HepG2 (cell line): ENCODE results near the gene NFATC3. TPM values are rescaled to one million over a fixed set of nuclear protein-coding genes. Genes with fewer than 3 reads are reported as not detected.

Experiments
- CC2D1A ChIP-seq: sonication (generic); formaldehyde crosslinking; IDR thresholded peaks from 2 replicates; pipeline ENCODE4 v1.8.1; 2023; ENCODE audit warnings: mild to moderate bottlenecking, missing genetic modification reagents
- DMTF1 ChIP-seq: sonication (generic); formaldehyde crosslinking; IDR thresholded peaks from 2 replicates; pipeline ENCODE4 v1.4.0; 2020; ENCODE audit warnings: mild to moderate bottlenecking, missing genetic modification reagents
- FOXP4 ChIP-seq: sonication (generic); formaldehyde crosslinking; IDR thresholded peaks from 2 replicates; pipeline ENCODE4 v1.4.0; 2020; ENCODE audit warnings: missing genetic modification reagents
- GMEB2 ChIP-seq: IDR thresholded peaks from 2 replicates; pipeline ENCODE4 v1.6.1; 2016; ENCODE audit warnings: missing biosample characterization, missing genetic modification reagents, low read depth
- HNRNPL ChIP-seq: fragments of 200-400 bp; formaldehyde crosslinking; IDR thresholded peaks from 2 replicates; pipeline ENCODE4 v1.6.1; 2017; ENCODE audit warnings: mild to moderate bottlenecking, low read depth, low read length
- MED8 ChIP-seq: sonication (generic); formaldehyde crosslinking; IDR thresholded peaks from 2 replicates; pipeline ENCODE4 v1.8.1; 2023; ENCODE audit warnings: mild to moderate bottlenecking, missing genetic modification reagents; ENCODE audit not compliant: insufficient replicate concordance
- MIXL1 ChIP-seq: IDR thresholded peaks from 2 replicates; pipeline ENCODE4 v1.6.1; 2016
- NFRKB ChIP-seq: fragments of 450-650 bp; IDR thresholded peaks from 2 replicates; pipeline ENCODE4 v1.6.1; 2017
- RCOR2 ChIP-seq: IDR thresholded peaks from 2 replicates; pipeline ENCODE4 v1.6.1; 2016; ENCODE audit warnings: missing biosample characterization, missing genetic modification reagents
- SNAPC2 ChIP-seq: sonication (generic); formaldehyde crosslinking; IDR thresholded peaks from 2 replicates; pipeline ENCODE4 v1.8.1; 2022; ENCODE audit warnings: mild to moderate bottlenecking, missing genetic modification reagents
- SP5 ChIP-seq: IDR thresholded peaks from 2 replicates; pipeline ENCODE4 v1.6.1; 2016; ENCODE audit warnings: low read depth, borderline replicate concordance
- TIGD3 ChIP-seq: sonication (generic); formaldehyde crosslinking; IDR thresholded peaks from 2 replicates; pipeline ENCODE4 v1.5.1; 2020; ENCODE audit warnings: mild to moderate bottlenecking, missing genetic modification reagents, borderline replicate concordance
- TP53 ChIP-seq: sonication (generic); formaldehyde crosslinking; conservative IDR thresholded peaks from 2 replicates; pipeline ENCODE4 v1.4.0; 2020; ENCODE audit warnings: missing genetic modification reagents
- ZNF329 ChIP-seq: sonication (generic); formaldehyde crosslinking; IDR thresholded peaks from 2 replicates; pipeline ENCODE4 v1.9.0; 2021; ENCODE audit warnings: low read depth, mild to moderate bottlenecking, missing genetic modification reagents
- ZNF432 ChIP-seq: sonication (generic); formaldehyde crosslinking; IDR thresholded peaks from 2 replicates; pipeline ENCODE4 v1.5.0; 2020; ENCODE audit warnings: missing genetic modification reagents, mild to moderate bottlenecking, borderline replicate concordance
- ZNF530 ChIP-seq: sonication (generic); formaldehyde crosslinking; IDR thresholded peaks from 2 replicates; pipeline ENCODE4 v1.5.0; 2020; ENCODE audit warnings: low read depth, mild to moderate bottlenecking, missing genetic modification reagents
- ZNF670 ChIP-seq: sonication (generic); formaldehyde crosslinking; IDR thresholded peaks from 2 replicates; pipeline ENCODE4 v1.8.0; 2022; ENCODE audit warnings: mild to moderate bottlenecking, missing genetic modification reagents, borderline replicate concordance
- ZSCAN21 ChIP-seq: sonication (generic); formaldehyde crosslinking; IDR thresholded peaks from 2 replicates; pipeline ENCODE4 v1.8.0; 2022; ENCODE audit warnings: mild to moderate bottlenecking, missing genetic modification reagents, moderate library complexity, borderline replicate concordance
- polyA plus RNA-seq, 8 experiments: library from polyadenylated mRNA; depleted of rRNA in 3 of 8; stranded (reverse) in 7 of 8; unstranded in 1 of 8; fragments of >200 nt; fragmentation: Illumina TruSeq in 4 of 8; extraction: Trizol in 4 of 8; gene quantifications; 2 replicates each; pipeline versions ENCODE4 v1.2.1 to v1.2.3, GENCODE V29; 2011 to 2016; ENCODE audit warnings: low read depth in 4 of 8, missing spikeins in 1 of 8, mixed read lengths in 1 of 8; ENCODE audit not compliant: insufficient read depth in 1 of 8
- total RNA-seq, 5 experiments: library from RNA; depleted of rRNA; stranded (reverse); fragments of >200 nt; fragmentation: Illumina TruSeq; extraction: Trizol; gene quantifications; 2 replicates each; pipeline ENCODE4 v1.2.3, GENCODE V29; 2016; ENCODE audit warnings: low read depth in 1 of 5

Gene NFATC3
- total and polyA plus RNA-seq, 2 of the 13 experiments (the other 11 are each of a cell fraction or from before 2014, with no cell fraction given), result 52.6 to 62.7 TPM

GRCh38 chr16:68265078-68265920, 180.1 kb downstream of the NFATC3 start (continued):
- no peak for TF ChIP-seq ZNF329 (CRISPR knock-in tag)
- TF ChIP-seq TIGD3 (CRISPR knock-in tag), result no peak
- peak; percentile 56; the same call in 1 of the 2 replicates for TF ChIP-seq HNRNPL
- no peak for TF ChIP-seq CC2D1A
- peak; percentile 72; the same call in 1 of the 2 replicates for TF ChIP-seq ZNF670 (CRISPR knock-in tag)
- no peak for TF ChIP-seq TP53
- TF ChIP-seq FOXP4 (CRISPR knock-in tag), result peak; percentile 94
- TF ChIP-seq ZNF530 (CRISPR knock-in tag), result no peak
- TF ChIP-seq MED8 (CRISPR knock-in tag), result peak; percentile 37
- TF ChIP-seq MIXL1, result peak; percentile 82; the same call in 1 of the 2 replicates
- no peak for TF ChIP-seq ZNF432 (CRISPR knock-in tag)
- TF ChIP-seq DMTF1 (CRISPR knock-in tag), result no peak; the same call in 1 of the 2 replicates
- TF ChIP-seq NFRKB, result no peak
- TF ChIP-seq GMEB2 (CRISPR knock-in tag), result no peak
- peak; percentile 93 for TF ChIP-seq RCOR2
- TF ChIP-seq ZSCAN21 (CRISPR knock-in tag), result no peak; the same call in 1 of the 2 replicates
- TF ChIP-seq SP5 (CRISPR knock-in tag), result peak; percentile 91
- peak; percentile 37; the same call in 1 of the 2 replicates for TF ChIP-seq SNAPC2
